ENCODE data around the gene TOM1L2.

DNA sequence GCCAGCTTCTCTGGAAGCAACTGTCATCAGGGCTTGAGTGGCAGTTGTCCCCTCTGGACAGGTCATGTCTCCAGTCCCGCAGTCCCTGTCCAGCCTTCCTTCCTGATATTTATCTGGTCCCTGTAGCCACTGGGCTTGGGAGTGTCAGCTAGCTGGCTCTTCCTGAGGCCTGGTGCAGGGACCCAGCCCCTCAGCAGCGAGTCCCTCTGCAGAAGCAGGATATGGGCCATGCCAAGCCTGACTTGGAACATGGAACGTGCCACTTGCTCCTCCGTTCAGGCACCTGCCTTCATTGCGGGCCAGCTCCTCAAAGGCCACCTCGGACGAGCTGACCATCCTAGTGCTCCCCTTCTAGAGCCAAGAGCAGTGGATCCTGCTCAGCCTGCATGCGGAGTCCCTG, 26.7 kb upstream of the TOM1L2 start:
- TF ChIP-seq, protein P1, sequence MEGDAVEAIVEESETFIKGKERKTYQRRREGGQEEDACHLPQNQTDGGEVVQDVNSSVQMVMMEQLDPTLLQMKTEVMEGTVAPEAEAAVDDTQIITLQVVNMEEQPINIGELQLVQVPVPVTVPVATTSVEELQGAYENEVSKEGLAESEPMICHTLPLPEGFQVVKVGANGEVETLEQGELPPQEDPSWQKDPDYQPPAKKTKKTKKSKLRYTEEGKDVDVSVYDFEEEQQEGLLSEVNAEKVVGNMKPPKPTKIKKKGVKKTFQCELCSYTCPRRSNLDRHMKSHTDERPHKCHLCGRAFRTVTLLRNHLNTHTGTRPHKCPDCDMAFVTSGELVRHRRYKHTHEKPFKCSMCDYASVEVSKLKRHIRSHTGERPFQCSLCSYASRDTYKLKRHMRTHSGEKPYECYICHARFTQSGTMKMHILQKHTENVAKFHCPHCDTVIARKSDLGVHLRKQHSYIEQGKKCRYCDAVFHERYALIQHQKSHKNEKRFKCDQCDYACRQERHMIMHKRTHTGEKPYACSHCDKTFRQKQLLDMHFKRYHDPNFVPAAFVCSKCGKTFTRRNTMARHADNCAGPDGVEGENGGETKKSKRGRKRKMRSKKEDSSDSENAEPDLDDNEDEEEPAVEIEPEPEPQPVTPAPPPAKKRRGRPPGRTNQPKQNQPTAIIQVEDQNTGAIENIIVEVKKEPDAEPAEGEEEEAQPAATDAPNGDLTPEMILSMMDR (IDR thresholded peaks at IDR 0.05): no peak
- TF ChIP-seq POLR2AphosphoS5 (IDR thresholded peaks at IDR 0.05): no peak

Data from stomach (tissue), 4 donors.